Activated CD4-positive, CD25-positive, alpha-beta regulatory T cell treated with anti-CD3 and anti-CD28 coated beads, Interleukin-2, amount 50 U/mL, for 24 hours (primary cell): Measurements from ENCODE around the gene CARS2.

Experiments
- ATAC-seq, 2 donors: fragments of 150-1000 bp; cut with Tn5 transposase; one replicate each; pipeline ENCODE4 v1.10.0; 2021; ENCODE audit warnings: mild to moderate bottlenecking in 1 of 2, moderate library complexity in 1 of 2

CARS2 gene

GRCh38 chr13:110705826-110706569 lies at the start of gene CARS2:
TSS of gene CARS2 (minus strand) at chr13:110706116. CDS start at chr13:110706093, 23 bp downstream.
- ATAC-seq, result peak; percentile 96 to 97

GRCh38 chr13:110748271-110748670 lies 42.4 kb upstream of the CARS2 start:
- ATAC-seq, result no peak

GRCh38 chr13:110746438-110746837 lies 40.5 kb upstream of the CARS2 start:
- ATAC-seq, result no peak

DNA sequence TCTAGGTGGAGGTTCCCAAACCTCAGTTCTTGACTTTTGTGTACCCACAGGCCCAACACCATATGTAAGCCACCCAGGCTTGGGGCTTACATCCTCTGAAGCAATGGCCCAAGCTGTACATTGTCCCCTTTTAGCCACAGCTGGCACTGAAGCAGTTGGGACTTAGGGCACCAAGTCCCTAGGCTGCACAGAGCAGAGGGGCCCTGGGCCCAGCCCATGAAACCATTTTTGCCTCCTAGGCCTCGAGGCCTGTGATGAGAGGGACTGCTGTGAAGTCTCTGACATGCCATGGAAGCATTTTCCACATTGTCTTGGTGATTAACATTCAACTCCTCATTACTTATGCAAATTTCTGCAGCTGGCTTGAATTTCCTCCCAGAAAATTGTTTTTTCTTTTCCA lies 37.8 kb upstream of the CARS2 start:
- no peak for ATAC-seq

GRCh38 chr13:110737555-110737954 lies 31.6 kb upstream of the CARS2 start:
- no peak for ATAC-seq

- ATAC-seq, result no peak
Observed at GRCh38 chr13:110734561-110734960, 28.6 kb upstream of the CARS2 start.

DNA sequence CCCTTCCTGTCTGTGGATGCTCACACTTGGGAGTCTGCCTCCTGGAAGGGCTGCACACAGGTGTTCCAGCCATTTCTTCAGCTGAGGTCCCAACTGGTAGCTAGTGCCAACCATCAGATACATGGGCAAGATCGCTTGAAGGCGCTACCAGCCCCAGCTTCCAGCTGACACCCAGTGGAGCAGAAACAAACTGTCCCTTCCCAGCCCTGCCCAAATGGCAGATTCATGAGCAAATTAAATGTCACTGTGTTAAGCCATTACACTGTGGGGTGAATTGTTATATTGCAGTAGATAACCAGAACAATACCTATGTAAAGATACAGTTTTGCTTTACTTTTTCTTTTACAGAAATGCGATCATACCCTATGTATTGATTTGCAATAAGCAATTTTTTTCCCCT lies 25.2 kb upstream of the CARS2 start:
- no peak for ATAC-seq

DNA sequence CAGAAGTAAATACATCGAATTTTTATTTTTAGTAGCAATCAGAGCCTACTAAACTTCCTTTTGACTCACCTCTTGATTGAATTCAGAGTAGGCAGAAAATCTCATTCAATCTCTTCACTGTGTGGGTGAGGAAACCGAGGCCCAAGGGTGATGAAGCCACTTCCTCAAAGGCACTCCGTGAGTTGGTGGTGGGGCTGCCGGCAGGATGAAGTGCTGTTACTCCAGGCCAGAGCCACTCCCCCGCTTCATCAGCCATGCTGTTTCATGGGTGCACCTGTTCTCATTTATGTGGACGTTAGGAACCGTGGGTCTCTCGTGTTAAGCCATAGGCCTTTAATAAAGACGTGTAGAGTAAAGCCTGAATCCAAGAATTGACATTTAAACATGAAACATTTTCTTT lies 20.8 kb upstream of the CARS2 start:
- ATAC-seq, result peak; percentile 88 to 95

- ATAC-seq, result peak; percentile 47 to 64
Observed at GRCh38 chr13:110726153-110726552, 20.2 kb upstream of the CARS2 start.

DNA sequence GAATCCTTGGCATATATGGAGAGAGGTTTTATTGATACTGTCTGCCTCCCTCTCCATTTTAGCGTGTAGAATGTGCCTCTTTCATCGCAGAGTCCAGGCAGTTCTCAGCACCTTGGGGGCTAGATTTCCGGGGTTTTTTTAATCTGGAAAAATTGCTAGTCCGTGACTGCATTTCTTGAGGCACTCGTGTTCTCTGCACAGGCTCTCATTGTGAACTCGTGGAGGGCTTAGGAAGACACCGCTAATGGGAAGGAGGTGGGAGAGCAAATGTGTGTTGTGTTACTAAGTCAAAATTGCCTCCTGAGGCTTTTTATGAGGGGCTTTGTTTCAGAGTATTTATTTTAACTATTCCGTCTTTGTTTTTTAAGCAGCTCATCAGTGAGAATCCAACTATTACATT lies 17.7 kb upstream of the CARS2 start:
- no peak for ATAC-seq

- ATAC-seq, result no peak
Observed at GRCh38 chr13:110722971-110723370, 17.1 kb upstream of the CARS2 start.

DNA sequence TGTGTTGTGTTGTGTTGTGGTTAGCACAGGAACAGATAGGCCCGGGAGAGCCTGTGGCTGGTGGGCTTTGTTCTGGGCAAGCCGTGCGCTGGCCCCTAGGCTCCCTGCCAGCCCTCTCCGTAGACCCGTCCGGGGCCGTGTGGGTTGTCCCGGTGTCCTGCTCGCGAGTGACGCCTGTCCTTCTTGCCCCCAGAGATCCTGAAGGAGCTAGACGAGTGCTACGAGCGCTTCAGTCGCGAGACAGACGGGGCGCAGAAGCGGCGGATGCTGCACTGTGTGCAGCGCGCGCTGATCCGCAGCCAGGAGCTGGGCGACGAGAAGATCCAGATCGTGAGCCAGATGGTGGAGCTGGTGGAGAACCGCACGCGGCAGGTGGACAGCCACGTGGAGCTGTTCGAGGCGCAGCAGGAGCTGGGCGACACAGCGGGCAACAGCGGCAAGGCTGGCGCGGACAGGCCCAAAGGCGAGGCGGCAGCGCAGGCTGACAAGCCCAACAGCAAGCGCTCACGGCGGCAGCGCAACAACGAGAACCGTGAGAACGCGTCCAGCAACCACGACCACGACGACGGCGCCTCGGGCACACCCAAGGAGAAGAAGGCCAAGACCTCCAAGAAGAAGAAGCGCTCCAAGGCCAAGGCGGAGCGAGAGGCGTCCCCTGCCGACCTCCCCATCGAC lies 13.3 kb upstream of the CARS2 start:
- ATAC-seq, result no peak

DNA sequence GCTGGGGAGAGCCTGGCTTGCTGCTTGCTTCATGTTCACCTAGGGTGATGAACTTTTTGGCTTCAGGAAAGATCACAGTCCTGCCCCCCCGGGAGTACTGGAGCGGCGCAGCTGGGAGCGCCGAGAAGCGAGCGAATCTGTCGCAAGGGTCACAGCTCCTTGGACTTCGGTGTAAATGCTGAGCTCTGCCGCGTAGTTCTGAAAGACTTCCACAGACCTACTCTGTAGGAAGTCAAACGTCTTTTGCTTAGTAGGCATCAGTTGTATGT lies 10.3 kb upstream of the CARS2 start:
- ATAC-seq, result no peak

DNA sequence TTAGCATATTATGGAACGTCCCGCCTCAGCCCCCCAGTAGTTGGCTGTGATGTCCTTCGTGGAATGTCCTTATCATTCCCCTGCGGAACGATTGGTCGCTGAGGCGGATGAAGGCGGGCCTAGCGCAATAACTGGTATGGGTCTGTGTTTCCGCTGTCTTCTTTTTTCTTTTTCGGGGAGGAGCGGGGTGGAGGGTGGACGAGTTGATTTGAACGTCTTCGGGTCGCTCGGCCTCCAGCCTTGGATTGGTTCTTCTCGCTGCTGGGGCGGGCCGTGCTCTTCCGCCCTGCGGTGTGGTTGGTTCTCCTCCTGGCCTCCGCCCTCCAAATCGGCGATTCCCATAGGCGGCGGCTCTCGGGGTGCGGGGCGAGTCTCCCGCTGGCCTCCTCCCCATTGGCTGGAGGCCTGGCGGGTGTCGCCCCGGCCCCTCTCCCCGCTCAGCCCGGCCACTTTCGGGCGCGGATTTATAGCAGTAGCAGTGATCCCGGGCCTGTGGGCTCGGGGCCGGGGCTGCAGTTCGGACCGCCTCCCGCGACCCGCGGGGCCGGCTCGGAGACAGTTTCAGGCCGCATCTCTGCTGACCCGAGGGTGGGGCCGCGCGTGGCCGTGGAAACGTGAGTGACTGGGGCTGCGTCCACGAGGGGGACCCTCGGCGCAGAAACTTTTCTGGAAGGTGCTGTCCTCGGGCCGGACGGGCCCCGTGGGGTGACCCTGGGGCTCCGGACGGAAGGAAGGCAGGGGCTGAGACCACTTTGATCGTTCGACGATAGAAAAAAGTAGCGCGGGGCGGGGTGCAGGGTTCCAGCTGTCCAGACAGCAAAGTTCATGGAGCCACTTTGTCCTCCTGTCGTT lies 9.7 kb upstream of the CARS2 start:
- ATAC-seq, result peak; percentile 75 to 76

DNA sequence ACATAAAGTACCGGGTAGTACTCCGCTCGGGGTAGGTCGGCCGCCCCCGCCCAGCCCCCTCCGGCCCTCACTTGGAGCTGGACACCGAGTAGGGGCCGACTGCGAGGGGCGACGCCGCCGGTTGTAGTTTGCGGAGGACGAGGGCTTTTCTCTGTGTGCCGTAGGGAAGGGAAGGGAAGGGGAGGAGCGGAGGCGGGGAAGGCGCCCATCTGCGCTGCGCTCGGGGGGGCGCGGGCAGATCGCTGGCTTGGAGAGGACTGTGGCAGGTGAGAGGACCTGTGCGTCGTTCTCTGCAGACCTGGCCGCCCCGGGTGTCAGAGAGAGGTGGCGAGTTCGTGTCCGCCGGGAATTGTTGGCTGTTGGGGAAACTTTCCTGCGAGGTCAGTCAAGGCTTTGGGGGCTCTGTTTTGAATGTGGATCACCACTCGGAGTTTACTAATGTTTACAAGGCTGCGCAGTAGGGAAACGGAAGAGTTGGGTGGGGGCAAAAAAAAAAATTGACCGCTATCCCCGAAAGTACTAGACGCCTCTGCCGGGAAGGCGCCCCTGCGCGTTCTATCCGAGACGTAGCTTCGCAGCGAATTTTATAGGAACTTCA lies 9.0 kb upstream of the CARS2 start:
- ATAC-seq, result no peak

DNA sequence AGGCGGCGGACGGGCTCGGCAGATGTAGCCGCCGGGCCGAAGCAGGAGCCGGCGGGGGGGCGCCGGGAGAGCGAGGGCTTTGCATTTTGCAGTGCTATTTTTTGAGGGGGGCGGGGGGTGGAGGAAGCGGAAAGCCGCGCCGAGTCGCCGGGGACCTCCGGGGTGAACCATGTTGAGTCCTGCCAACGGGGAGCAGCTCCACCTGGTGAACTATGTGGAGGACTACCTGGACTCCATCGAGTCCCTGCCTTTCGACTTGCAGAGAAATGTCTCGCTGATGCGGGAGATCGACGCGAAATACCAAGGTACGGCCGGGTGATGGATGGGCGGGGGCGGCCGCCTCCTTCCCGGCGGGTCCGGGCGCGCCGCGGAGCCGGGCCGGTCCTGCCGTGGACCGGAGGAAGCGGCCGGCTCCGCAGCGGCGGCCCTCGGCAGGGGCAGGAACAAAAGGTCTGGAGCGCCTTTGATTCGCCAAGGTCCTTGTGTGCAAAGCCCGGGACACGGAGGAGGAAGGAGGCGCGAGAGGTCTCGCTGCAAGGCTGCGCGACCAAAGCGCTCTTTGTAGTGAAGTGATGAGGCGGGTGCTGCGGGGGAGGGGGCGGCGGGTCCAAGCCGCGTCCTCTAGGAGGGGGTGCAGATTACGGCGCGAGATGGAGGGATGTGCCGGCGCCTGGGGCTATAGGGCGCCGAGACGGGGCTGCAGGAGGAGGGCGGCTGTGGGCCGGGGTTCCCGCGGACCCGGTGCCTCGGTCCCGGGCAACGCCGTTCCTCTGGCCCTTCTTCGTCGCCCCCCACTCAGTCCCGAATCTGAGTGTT lies 8.3 kb upstream of the CARS2 start:
- no peak for ATAC-seq

GRCh38 chr13:110713642-110713952 lies 7.7 kb upstream of the CARS2 start, which contains the start of gene ING1:
TSS of gene ING1 (plus strand) at chr13:110713700. CDS start at chr13:110714150, 450 bp downstream.
- ATAC-seq, result no peak

- ATAC-seq, result peak; percentile 64 to 66
Observed at GRCh38 chr13:110712849-110713641, 7.1 kb upstream of the CARS2 start.

DNA sequence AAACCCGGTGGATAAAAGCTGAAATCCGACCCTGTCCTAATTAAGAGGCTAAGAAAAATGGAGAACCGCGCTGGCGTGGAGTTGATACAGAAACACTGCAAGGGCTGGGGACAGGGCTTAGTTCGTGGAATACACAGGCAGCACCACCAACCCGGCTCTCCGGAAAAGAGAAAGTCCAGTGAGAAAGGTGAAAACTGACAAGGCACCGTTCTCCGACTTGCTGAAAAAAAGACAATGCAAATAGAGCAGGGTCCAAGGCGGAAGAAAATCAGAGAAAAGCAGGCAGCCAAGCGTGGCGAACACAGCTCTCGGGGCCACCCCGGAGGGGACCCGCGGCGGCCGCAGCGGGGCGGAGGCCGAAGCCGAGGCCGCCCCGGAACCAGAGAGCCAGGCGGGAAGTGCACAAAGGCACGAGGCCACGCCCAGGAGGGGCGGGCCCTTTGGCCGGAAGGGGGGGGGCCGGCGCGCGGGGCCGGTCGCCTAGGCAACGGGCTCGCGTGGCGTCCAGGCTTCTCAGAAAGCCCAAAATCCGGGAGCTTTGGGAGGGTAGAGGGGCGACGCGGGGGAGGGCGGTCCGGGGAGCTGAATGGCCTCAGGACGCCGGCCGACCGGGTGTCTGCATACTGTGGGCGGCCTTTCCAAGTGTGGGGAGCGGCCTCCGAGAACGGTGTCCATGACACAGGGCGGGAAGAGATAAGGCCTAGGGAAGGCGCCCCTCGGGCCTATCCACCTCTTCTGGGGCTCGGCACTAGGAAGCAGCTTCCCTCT lies 6.3 kb upstream of the CARS2 start:
- ATAC-seq, result peak; percentile 10 to 22

GRCh38 chr13:110706570-110707372 lies 855 bp upstream of the CARS2 start:
- no peak for ATAC-seq
